Activated CD4-positive, alpha-beta T cell treated with anti-CD3 and anti-CD28 coated beads, Interleukin-2, amount 50 U/mL, for 1 hour (primary cell): ENCODE results near the gene NDUFB10.

Source experiments
- DNase-seq: peaks from one replicate; pipeline ENCODE4 v3.0.0-alpha.2; 2020

The NDUFB10 gene

GRCh38 chr16:1989209-1990100, 30.1 kb downstream of the NDUFB10 start, which contains the start of gene SYNGR3:
SYNGR3 (plus strand) TSS chr16:1989970; CDS start chr16:1990103, 133 bp downstream.
- no peak for DNase-seq

GRCh38 chr16:1990101-1990350, 30.7 kb downstream of the NDUFB10 start:
- DNase-seq = no peak

- peak; percentile 32 for DNase-seq
These were observed 31.2 kb downstream of the NDUFB10 start for GRCh38 chr16:1990351-1991134.

- DNase-seq = peak; percentile 53
These were observed 31.8 kb downstream of the NDUFB10 start for GRCh38 chr16:1991135-1991551.

GRCh38 chr16:1991588-1991947, 32.2 kb downstream of the NDUFB10 start:
- no peak for DNase-seq

GRCh38 chr16:1991948-1992703, 32.8 kb downstream of the NDUFB10 start:
- DNase-seq = peak; percentile 99

- no peak for DNase-seq
These were observed 33.5 kb downstream of the NDUFB10 start for GRCh38 chr16:1992704-1993317.

- DNase-seq = no peak
These were observed 34.4 kb downstream of the NDUFB10 start for GRCh38 chr16:1993731-1994131.

- DNase-seq = no peak
These were observed 38.4 kb downstream of the NDUFB10 start for GRCh38 chr16:1997494-1998359.

- no peak for DNase-seq
These were observed 39.1 kb downstream of the NDUFB10 start for GRCh38 chr16:1998360-1998835.

GRCh38 chr16:1998852-1999801, 39.8 kb downstream of the NDUFB10 start:
- no peak for DNase-seq

GRCh38 chr16:1999866-2000514, 40.7 kb downstream of the NDUFB10 start:
- no peak for DNase-seq

- no peak for DNase-seq
These were observed 41.7 kb downstream of the NDUFB10 start for GRCh38 chr16:2001035-2001434.

- DNase-seq = no peak
These were observed 42.4 kb downstream of the NDUFB10 start for GRCh38 chr16:2001456-2002355.

GRCh38 chr16:2002406-2003230, 43.3 kb downstream of the NDUFB10 start:
- DNase-seq = no peak

GRCh38 chr16:2003231-2003826, 44.0 kb downstream of the NDUFB10 start:
- DNase-seq = no peak

- DNase-seq = peak; percentile 89
These were observed 44.7 kb downstream of the NDUFB10 start for GRCh38 chr16:2003827-2004641.
